ENCODE data around the gene CD3G. TPM values are rescaled to one million over a fixed set of nuclear protein-coding genes. Genes with fewer than 3 reads are reported as not detected.
A peak's percentile ranks its signal among the peaks of the same experiment; 100 is the strongest.

CD3G gene
- total RNA-seq, 1 donor from 2014 or later = not detected

DNA sequence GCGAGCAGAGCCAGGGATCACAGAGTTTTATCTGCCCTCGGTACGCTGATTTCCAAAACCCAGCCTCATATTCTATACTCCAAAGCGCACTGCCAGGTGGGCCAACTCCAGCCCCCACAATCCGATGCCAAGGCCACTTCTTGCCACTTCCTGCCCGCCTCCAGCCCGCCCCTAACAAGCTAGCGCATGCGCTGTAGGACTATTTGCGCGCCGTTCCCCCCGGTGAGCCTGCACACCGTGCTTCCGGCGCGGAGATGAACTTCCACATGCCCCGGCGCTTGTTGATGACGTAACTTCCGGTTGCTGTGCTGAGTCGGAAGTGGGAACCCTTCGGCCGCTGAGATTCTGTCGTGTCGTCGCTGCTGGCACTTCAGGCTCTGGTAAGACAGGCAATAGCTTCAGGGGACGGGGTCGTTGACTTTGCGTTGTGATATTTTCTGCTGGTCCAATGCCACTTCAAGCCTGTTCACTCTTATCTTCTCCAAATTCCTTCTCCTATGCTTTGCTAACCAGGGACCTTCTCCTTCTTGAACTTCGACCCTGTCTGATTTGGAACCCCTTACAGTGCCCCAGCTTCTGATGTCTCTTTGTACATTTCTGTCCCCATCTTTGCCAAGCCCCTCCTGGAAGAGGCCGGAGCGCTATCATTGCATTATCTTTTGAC, 15.3 kb downstream of the CD3G start, which contains the start of gene UBE4A:
Gene UBE4A, plus strand, starts transcription at position 306 of the 664 bp plus-strand sequence. CDS start 5,481 bp downstream, outside the sequence.
- Mint-ChIP-seq H3K9me3 (ENCODE audit: unreplicated experiment) (no peaks in the 10 kb centered on the region), H3K4me1 (ENCODE audit: unreplicated experiment) (peaks cover 15% of the 10 kb centered on the region)

DNA sequence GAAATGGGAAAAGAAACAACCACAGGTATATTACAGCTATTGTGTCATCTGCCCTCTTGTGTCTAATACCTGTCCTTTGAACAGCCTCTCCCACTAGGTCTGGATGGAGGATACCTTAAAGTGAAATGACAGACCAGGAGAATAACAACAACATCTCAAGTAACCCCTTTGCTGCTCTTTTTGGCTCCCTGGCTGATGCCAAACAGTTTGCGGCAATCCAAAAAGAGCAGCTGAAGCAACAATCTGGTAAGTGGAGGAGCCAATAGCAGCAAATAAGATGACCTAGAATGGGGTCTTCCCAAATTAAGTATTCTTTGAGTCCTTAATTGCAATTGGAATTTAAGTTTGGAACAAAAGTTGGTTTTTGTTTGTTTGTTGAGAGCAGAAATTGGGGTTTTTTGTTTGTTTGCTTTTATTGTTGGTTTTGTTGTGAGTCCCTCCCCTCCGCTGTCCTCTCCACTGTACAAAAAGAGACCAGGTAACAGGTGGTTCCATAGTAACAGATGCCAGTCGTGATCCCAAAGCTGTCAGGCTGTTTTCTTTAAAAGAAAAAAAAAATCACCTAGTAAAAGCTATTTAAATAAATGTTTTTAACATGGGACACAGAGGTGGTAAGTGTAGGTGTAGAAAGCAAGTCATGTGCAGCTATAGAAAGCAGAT, 20.9 kb downstream of the CD3G start:
- Mint-ChIP-seq H3K27me3 (ENCODE audit: unreplicated experiment) (peaks cover 1% of the 10 kb centered on the region), H3K4me1 (ENCODE audit: unreplicated experiment) (peaks cover 5% of the 10 kb centered on the region), H3K36me3 (ENCODE audit: low read depth, unreplicated experiment) (peaks cover 9% of the 10 kb centered on the region), H3K27ac (ENCODE audit: unreplicated experiment) (no peak overlapping the region), H3K4me3 (ENCODE audit: unreplicated experiment) (no peak overlapping the region), H3K9me3 (ENCODE audit: unreplicated experiment) (no peaks in the 10 kb centered on the region)
- no peak for DNase-seq (ENCODE audit: low spot score)
- TF ChIP-seq, protein P1, sequence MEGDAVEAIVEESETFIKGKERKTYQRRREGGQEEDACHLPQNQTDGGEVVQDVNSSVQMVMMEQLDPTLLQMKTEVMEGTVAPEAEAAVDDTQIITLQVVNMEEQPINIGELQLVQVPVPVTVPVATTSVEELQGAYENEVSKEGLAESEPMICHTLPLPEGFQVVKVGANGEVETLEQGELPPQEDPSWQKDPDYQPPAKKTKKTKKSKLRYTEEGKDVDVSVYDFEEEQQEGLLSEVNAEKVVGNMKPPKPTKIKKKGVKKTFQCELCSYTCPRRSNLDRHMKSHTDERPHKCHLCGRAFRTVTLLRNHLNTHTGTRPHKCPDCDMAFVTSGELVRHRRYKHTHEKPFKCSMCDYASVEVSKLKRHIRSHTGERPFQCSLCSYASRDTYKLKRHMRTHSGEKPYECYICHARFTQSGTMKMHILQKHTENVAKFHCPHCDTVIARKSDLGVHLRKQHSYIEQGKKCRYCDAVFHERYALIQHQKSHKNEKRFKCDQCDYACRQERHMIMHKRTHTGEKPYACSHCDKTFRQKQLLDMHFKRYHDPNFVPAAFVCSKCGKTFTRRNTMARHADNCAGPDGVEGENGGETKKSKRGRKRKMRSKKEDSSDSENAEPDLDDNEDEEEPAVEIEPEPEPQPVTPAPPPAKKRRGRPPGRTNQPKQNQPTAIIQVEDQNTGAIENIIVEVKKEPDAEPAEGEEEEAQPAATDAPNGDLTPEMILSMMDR (IDR thresholded peaks at IDR 0.05; ENCODE audit: unreplicated experiment) = no peak

More for the DNA sequence above, 15.3 kb downstream of the CD3G start, which contains the start of gene UBE4A:
- DNase-seq (ENCODE audit: low spot score) = peak; percentile 83
- peak within 1 kb of the TSS; percentile 79 for H3K27ac Mint-ChIP-seq (ENCODE audit: unreplicated experiment)
- H3K4me3 Mint-ChIP-seq (ENCODE audit: unreplicated experiment) = peak within 1 kb of the TSS; percentile 99
- H3K36me3 Mint-ChIP-seq (ENCODE audit: low read depth, unreplicated experiment) = peaks cover 5% of the 10 kb centered on the region
- peaks cover 15% of the 10 kb centered on the region for H3K27me3 Mint-ChIP-seq (ENCODE audit: unreplicated experiment)
- TF ChIP-seq, protein P1 (IDR thresholded peaks at IDR 0.05; ENCODE audit: unreplicated experiment) = no peak

DNA sequence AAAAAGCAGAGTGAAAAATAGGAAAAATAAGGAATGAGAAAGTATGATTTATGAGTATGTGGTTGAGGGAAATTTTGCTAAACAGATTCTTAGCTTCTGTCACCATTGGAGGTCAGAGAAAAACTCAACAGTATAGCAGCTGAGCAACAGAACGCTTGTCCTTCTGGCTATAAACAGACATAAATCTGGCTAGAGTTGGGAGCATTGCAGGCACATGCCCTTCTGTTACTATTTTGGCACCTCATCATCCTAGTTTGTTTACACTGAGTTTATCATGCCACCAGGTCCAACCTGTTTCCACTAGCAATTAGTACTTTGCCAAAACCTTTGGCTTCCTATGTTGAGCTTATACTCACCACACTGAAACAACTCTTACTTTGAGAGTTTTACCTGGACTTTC, 22.1 kb downstream of the CD3G start:
- H3K4me3 Mint-ChIP-seq (ENCODE audit: unreplicated experiment) = no peak overlapping the region
- H3K9me3 Mint-ChIP-seq (ENCODE audit: unreplicated experiment) = no peaks in the 10 kb centered on the region
- H3K27ac Mint-ChIP-seq (ENCODE audit: unreplicated experiment) = no peak overlapping the region
- H3K36me3 Mint-ChIP-seq (ENCODE audit: low read depth, unreplicated experiment) = peaks cover 14% of the 10 kb centered on the region
- H3K4me1 Mint-ChIP-seq (ENCODE audit: unreplicated experiment) = no peaks in the 10 kb centered on the region
- H3K27me3 Mint-ChIP-seq (ENCODE audit: unreplicated experiment) = peaks cover 1% of the 10 kb centered on the region
- DNase-seq (ENCODE audit: low spot score) = no peak
- TF ChIP-seq, protein P1 (IDR thresholded peaks at IDR 0.05; ENCODE audit: unreplicated experiment) = no peak

DNA sequence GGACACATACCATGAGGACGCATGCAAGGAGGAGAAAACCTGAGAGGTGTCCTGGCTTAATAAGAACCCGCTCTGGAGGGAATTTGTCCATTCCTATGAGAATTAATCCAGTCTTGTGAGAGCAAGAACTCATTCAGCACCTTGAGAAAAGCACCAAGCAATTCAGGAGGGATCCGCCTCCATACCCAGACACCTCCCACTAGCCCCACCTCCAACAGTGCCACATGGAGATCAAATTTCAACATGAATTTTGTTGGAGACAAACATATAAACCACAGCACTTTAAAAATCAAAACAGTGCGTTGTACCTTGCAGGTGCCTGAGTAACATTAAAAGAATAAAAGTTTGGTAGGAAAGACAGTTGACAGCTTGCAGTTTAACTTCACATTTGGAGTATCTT, 26.6 kb downstream of the CD3G start:
- Mint-ChIP-seq H3K4me1 (ENCODE audit: unreplicated experiment) (no peaks in the 10 kb centered on the region), H3K27me3 (ENCODE audit: unreplicated experiment) (no peaks in the 10 kb centered on the region), H3K36me3 (ENCODE audit: low read depth, unreplicated experiment) (peaks cover 36% of the 10 kb centered on the region), H3K4me3 (ENCODE audit: unreplicated experiment) (no peak overlapping the region), H3K27ac (ENCODE audit: unreplicated experiment) (no peak overlapping the region), H3K9me3 (ENCODE audit: unreplicated experiment) (no peaks in the 10 kb centered on the region)
- no peak for DNase-seq (ENCODE audit: low spot score)
- TF ChIP-seq, protein P1 (IDR thresholded peaks at IDR 0.05; ENCODE audit: unreplicated experiment) = no peak

DNA sequence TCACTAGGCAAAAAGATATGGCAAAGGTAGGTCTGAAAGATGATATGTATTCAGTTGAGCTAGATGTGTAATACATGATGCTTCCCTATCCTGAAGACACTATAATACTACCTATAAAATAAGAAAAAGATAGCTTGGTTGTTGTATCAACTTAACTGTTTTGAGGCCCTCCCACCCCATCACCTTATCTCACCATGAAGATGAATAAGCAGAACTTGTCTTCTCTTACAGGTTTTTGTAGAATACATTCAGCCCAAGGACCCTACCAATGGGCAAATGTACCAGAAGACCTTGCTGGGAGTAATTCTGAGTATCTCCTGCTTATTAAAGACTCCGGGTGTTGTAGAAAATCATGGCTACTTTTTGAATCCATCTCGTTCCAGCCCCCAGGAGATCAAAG, 29.1 kb downstream of the CD3G start:
- no peaks in the 10 kb centered on the region for H3K4me1 Mint-ChIP-seq (ENCODE audit: unreplicated experiment)
- H3K9me3 Mint-ChIP-seq (ENCODE audit: unreplicated experiment) = no peaks in the 10 kb centered on the region
- H3K36me3 Mint-ChIP-seq (ENCODE audit: low read depth, unreplicated experiment) = peaks cover 42% of the 10 kb centered on the region
- no peaks in the 10 kb centered on the region for H3K27me3 Mint-ChIP-seq (ENCODE audit: unreplicated experiment)
- no peak overlapping the region for H3K4me3 Mint-ChIP-seq (ENCODE audit: unreplicated experiment)
- no peak for DNase-seq (ENCODE audit: low spot score)
- H3K27ac Mint-ChIP-seq (ENCODE audit: unreplicated experiment) = no peak overlapping the region
- TF ChIP-seq, protein P1 (IDR thresholded peaks at IDR 0.05; ENCODE audit: unreplicated experiment) = no peak
